Esophagus squamous epithelium (tissue), 5 donors: ENCODE results near the gene ZNF507. TPM values are rescaled to one million over a fixed set of nuclear protein-coding genes. Genes with fewer than 3 reads are reported as not detected.
"Not testable (repeated sequence)": the region's sequence is repeated elsewhere in the genome, so short reads cannot be mapped to it uniquely, and the experiment has no call there.

Experiments
- DNase-seq: peaks from one replicate; lab custom pipeline; 2025; lab: John Stamatoyannopoulos, UW
- H3K27ac ChIP-seq, 4 donors: fragments of 200-600 bp; sonication (generic); one replicate each; pipeline ENCODE4 v1.5.1; 2016 to 2019; ENCODE audit warnings: mild to moderate bottlenecking in 1 of 4
- H3K27me3 ChIP-seq, 4 donors: fragments of 200-600 bp; sonication (generic); 1 replicate in 3 of 4; 2 replicates in 1 of 4; pipeline versions ENCODE4 v1.5.1 to v1.6.0; 2017 to 2021; ENCODE audit warnings: antibody characterized with exemption in 1 of 4
- H3K36me3 ChIP-seq, 3 donors: fragments of 200-600 bp; sonication (generic); one replicate each; pipeline ENCODE4 v1.5.1; 2016 to 2019
- H3K4me1 ChIP-seq, 3 donors: fragments of 200-600 bp; sonication (generic); one replicate each; pipeline ENCODE4 v1.5.1; 2017 to 2019
- H3K4me3 ChIP-seq, 4 donors: fragments of 200-600 bp; sonication (generic); 1 replicate in 3 of 4; 2 replicates in 1 of 4; pipeline ENCODE4 v1.5.1; 2016 to 2019; ENCODE audit warnings: mild to moderate bottlenecking in 2 of 4, moderate library complexity in 1 of 4
- H3K9me3 ChIP-seq, 3 donors: fragments of 200-600 bp; sonication (generic); one replicate each; pipeline ENCODE4 v1.5.1; 2016 to 2019
- POLR2A ChIP-seq, 4 donors: fragments of 450-650 bp; IDR thresholded peaks; one replicate each; pipeline ENCODE4 v1.6.1; 2017; ENCODE audit warnings: antibody characterized with exemption in 4 of 4, mild to moderate bottlenecking in 4 of 4, moderate library complexity in 3 of 4
- WGBS, 2 donors: methylation state at CpG; one replicate each; pipeline ENCODE4 v1.1.5; 2018; 5-methylcytosine and 5-hydroxymethylcytosine counted together
- intact Hi-C: fragments of 100-400 bp; cut with DNase I; formaldehyde crosslinking; loops from one replicate; pipeline ENCODE4 v1.15.0; 2022
- total RNA-seq, 4 donors: library from RNA; depleted of rRNA; stranded (reverse); fragments of >200 nt; gene quantifications; one replicate each; pipeline ENCODE4 v1.1.0, GENCODE V29; 2016
- TF ChIP-seq, protein P1 (sequence below), 6 experiments: fragments of 450-650 bp in 4 of 6; fragments of 200-600 bp in 2 of 6; sonication (generic) in 2 of 6; IDR thresholded peaks; one replicate each; pipeline ENCODE4 v1.5.1; 2016 to 2019; ENCODE audit warnings: antibody characterized with exemption in 6 of 6, mild to moderate bottlenecking in 4 of 6, moderate library complexity in 4 of 6
- donor health status: DM: yes; HTN: yes; CAD: no.

ZNF507 gene
- total RNA-seq, 4 donors from 2014 or later: 5.1 to 19.8 (median 9.3) TPM

DNA sequence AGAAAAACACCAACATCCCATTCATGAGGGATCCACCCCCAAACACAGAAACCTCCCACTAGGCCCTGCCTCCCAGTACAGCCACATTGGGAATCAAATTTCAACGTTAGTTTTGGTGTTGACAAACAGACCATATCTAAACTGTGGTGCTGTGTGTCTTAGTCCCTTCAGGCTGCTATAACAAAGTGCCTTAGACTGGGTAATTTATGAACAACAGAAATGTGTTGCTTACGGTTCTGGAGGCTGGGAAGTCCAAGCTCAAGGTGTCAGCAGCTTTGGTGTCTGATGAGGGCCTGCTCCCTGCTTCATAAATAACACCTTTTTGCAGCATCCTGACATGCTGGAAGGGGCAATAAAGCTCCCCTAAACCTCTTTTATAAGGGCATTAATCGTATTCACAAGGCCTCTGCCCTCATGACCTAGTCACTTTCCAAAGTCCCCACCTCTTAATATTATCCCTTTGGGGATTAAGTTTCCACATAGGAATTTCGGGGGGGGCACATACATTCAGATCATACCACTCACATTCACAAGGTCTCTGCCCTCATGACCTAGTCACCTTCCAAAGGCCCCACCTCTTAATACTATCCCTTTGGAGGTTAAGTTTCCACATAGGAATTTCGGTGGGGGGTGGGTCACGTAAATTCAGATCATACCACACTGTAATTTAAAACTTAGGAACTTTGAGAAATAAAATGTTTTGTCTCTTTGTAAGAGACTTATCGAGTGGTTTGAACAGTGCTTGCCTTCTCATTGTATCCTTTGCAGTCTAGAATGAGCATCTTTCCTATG lies 27.5 kb downstream of the ZNF507 start:
- Histone ChIP-seq H3K36me3 (peaks cover 0 to 80% (median 10%) of the 10 kb centered on the region in 3 donors), H3K4me3 (no peak overlapping the region)
- intact Hi-C loops: no loop called here

GRCh38 chr19:32373585-32374295 lies 28.3 kb downstream of the ZNF507 start:
- peaks cover 0 to 18% (median 15%) of the 10 kb centered on the region in 3 donors for H3K4me1 ChIP-seq
- peak overlapping the region; percentile 27 to 71 (median 48) for H3K27ac ChIP-seq
- TF ChIP-seq, protein P1, sequence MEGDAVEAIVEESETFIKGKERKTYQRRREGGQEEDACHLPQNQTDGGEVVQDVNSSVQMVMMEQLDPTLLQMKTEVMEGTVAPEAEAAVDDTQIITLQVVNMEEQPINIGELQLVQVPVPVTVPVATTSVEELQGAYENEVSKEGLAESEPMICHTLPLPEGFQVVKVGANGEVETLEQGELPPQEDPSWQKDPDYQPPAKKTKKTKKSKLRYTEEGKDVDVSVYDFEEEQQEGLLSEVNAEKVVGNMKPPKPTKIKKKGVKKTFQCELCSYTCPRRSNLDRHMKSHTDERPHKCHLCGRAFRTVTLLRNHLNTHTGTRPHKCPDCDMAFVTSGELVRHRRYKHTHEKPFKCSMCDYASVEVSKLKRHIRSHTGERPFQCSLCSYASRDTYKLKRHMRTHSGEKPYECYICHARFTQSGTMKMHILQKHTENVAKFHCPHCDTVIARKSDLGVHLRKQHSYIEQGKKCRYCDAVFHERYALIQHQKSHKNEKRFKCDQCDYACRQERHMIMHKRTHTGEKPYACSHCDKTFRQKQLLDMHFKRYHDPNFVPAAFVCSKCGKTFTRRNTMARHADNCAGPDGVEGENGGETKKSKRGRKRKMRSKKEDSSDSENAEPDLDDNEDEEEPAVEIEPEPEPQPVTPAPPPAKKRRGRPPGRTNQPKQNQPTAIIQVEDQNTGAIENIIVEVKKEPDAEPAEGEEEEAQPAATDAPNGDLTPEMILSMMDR (IDR thresholded peaks at IDR 0.05): no peak
- TF ChIP-seq POLR2A (IDR thresholded peaks at IDR 0.05): no peak
- peaks cover 0 to 79% (median 10%) of the 10 kb centered on the region in 3 donors for H3K36me3 ChIP-seq
- DNase-seq: no peak
- no peak overlapping the region for H3K4me3 ChIP-seq
- H3K9me3 ChIP-seq: no peaks in the 10 kb centered on the region
- intact Hi-C loops: no loop called here
- 29 to 39% methylated on average over 10 of the region's 10 CpGs for WGBS, 2 donors
- no peaks in the 10 kb centered on the region for H3K27me3 ChIP-seq

More for the DNA sequence above, 27.5 kb downstream of the ZNF507 start:
- Histone ChIP-seq H3K9me3 (no peaks in the 10 kb centered on the region), H3K4me1 (peaks cover 0 to 18% (median 15%) of the 10 kb centered on the region in 3 donors), H3K27ac (peak overlapping the region; percentile 14 to 71 (median 48)), H3K27me3 (no peaks in the 10 kb centered on the region)
- DNase-seq: no peak
- no peak for TF ChIP-seq POLR2A (IDR thresholded peaks at IDR 0.05)
- TF ChIP-seq, protein P1 (IDR thresholded peaks at IDR 0.05): no peak
- WGBS, 2 donors: 87 to 88% methylated on average over 7 of the region's 7 CpGs

GRCh38 chr19:32374362-32374761 lies 29.0 kb downstream of the ZNF507 start:
- peak overlapping the region in 3 of 4 donors; percentile 27 to 71 (median 28) for H3K27ac ChIP-seq
- intact Hi-C loops, DNase-seq, H3K9me3 ChIP-seq, H3K4me3 ChIP-seq, H3K27me3 ChIP-seq: not testable (repeated sequence)
- WGBS, 2 donors: 80 to 93% methylated on average over 2 to 3 of the region's 3 CpGs
- H3K36me3 ChIP-seq: peaks cover 0 to 79% (median 10%) of the 10 kb centered on the region in 3 donors
- H3K4me1 ChIP-seq: peaks cover 0 to 18% (median 15%) of the 10 kb centered on the region in 3 donors

- H3K27me3 ChIP-seq, DNase-seq, H3K4me3 ChIP-seq, H3K9me3 ChIP-seq, H3K27ac ChIP-seq, intact Hi-C loops: not testable (repeated sequence)
- Histone ChIP-seq H3K36me3 (peaks cover 0 to 79% (median 10%) of the 10 kb centered on the region in 3 donors), H3K4me1 (peaks cover 0 to 18% (median 15%) of the 10 kb centered on the region in 3 donors)
- TF ChIP-seq, protein P1 (IDR thresholded peaks at IDR 0.05): peak in 5 of 6 experiments; percentile 16 to 47 (median 21)
- WGBS, 2 donors: 98 to 100% methylated on average over 8 to 9 of the region's 9 CpGs
These were observed 31.7 kb downstream of the ZNF507 start for GRCh38 chr19:32377088-32377487.

DNA sequence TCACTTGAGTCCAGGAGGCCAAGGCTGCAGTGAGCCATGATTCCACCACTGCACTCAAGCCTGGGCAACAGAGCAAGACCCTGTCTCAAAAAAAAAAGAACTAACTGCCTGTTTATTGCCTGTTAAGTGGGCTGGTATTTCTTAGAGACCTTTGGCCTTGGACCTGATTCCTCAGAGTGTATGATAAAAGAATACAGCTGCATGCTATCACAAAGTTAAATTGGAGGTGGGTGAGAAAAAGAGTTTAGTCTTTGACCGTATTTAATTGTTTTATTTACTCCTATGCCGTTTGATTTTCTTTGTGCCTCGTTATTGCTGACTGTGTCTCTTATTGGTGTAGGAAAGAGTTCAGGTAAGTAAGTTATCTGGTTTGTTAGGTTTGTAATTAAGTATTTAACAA lies 34.9 kb downstream of the ZNF507 start:
- H3K9me3 ChIP-seq: no peaks in the 10 kb centered on the region
- TF ChIP-seq, protein P1 (IDR thresholded peaks at IDR 0.05): no peak
- no peak overlapping the region for H3K4me3 ChIP-seq
- intact Hi-C loops: no loop called here
- H3K27me3 ChIP-seq: no peaks in the 10 kb centered on the region
- 91 to 92% methylated on average over 3 of the region's 3 CpGs for WGBS, 2 donors
- H3K27ac ChIP-seq: no peak overlapping the region
- H3K36me3 ChIP-seq: peaks cover 0 to 87% (median 9%) of the 10 kb centered on the region in 3 donors
- no peaks in the 10 kb centered on the region for H3K4me1 ChIP-seq
- DNase-seq: no peak
